Articular chondrocyte of knee joint (primary cell): ENCODE data around the gene TNIK. TPM values are rescaled to one million over a fixed set of nuclear protein-coding genes. Genes with fewer than 3 reads are reported as not detected.

Experiments used
- small RNA-seq: library from RNA; depleted of rRNA; stranded (forward); fragments of <200 nt; gene quantifications from one replicate; pipeline ENCODE3, GENCODE V24; 2012
- total RNA-seq: library from RNA; depleted of rRNA; stranded (reverse); fragments of >200 nt; gene quantifications from 2 replicates; pipeline ENCODE4 v1.2.3, GENCODE V29; 2012

Gene TNIK
- 4.8 and 5.2 TPM in 2 replicates for total RNA-seq

GRCh38 chr3:171459942-171460724 is at the start of gene TNIK:
TNIK (minus strand) TSS chr3:171460405; CDS start chr3:171460063, 342 bp downstream.

GRCh38 chr3:171026597-171027293 is 433.5 kb downstream of the TNIK start, which contains the start of gene SLC2A2:
SLC2A2 (minus strand) TSS chr3:171026720; CDS start chr3:171026670, 50 bp downstream.

Small RNA genes lying within 50 kb of the gene (small RNA-seq; reads per million reads assigned to genes)
- gene MIR569 (not detected), gene RF00019 (not detected), gene RNU6-348P (not detected)
